Muscle of arm (tissue), 12 donors: ENCODE measurements around the gene G6PC3. TPM values are rescaled to one million over a fixed set of nuclear protein-coding genes. Genes with fewer than 3 reads are reported as not detected.
"Not testable (repeated sequence)": the region's sequence is repeated elsewhere in the genome, so short reads cannot be mapped to it uniquely, and the experiment has no call there.

Experiments used
- DNase-seq: peaks from one replicate; pipeline ENCODE4 v3.0.0-alpha.2; 2013
- polyA plus RNA-seq, 12 donors: library from polyadenylated mRNA; unstranded; fragments of 120-200 nt; gene quantifications; one replicate each; pipeline ENCODE4 v1.2.1, GENCODE V29; 2013; ENCODE audit not compliant: insufficient read length in 12 of 12

The G6PC3 gene
- polyA plus RNA-seq, 12 donors: 25.8 to 65.2 (median 34.2) TPM; not detected in 1

- no peak for DNase-seq
Observed at GRCh38 chr17:44079877-44080821, 9.6 kb downstream of the G6PC3 start.

- no peak for DNase-seq
Observed at GRCh38 chr17:44081681-44082080, 11.1 kb downstream of the G6PC3 start.

- no peak for DNase-seq
Observed at GRCh38 chr17:44082256-44082927, 11.9 kb downstream of the G6PC3 start.

- DNase-seq: no peak
Observed at GRCh38 chr17:44083250-44083849, 12.8 kb downstream of the G6PC3 start.

GRCh38 chr17:44084131-44084538, 13.6 kb downstream of the G6PC3 start:
- no peak for DNase-seq

- no peak for DNase-seq
Observed at GRCh38 chr17:44084921-44085320, 14.4 kb downstream of the G6PC3 start.

GRCh38 chr17:44085908-44086307, 15.4 kb downstream of the G6PC3 start:
- DNase-seq: no peak

- DNase-seq: no peak
Observed at GRCh38 chr17:44086364-44087311, 16.1 kb downstream of the G6PC3 start.

- no peak for DNase-seq
Observed at GRCh38 chr17:44087319-44087718, 16.8 kb downstream of the G6PC3 start.

GRCh38 chr17:44088254-44088653, 17.7 kb downstream of the G6PC3 start:
- DNase-seq: no peak

- DNase-seq: no peak
Observed at GRCh38 chr17:44091200-44091997, 20.9 kb downstream of the G6PC3 start.

GRCh38 chr17:44092051-44092450, 21.5 kb downstream of the G6PC3 start:
- no peak for DNase-seq

- no peak for DNase-seq
Observed at GRCh38 chr17:44093231-44093900, 22.8 kb downstream of the G6PC3 start.

- DNase-seq: no peak
Observed at GRCh38 chr17:44094701-44095387, 24.3 kb downstream of the G6PC3 start.

- DNase-seq: no peak
Observed at GRCh38 chr17:44095388-44095646, 24.8 kb downstream of the G6PC3 start.

- peak; percentile 89 for DNase-seq
Observed at GRCh38 chr17:44095647-44096496, 25.3 kb downstream of the G6PC3 start.

GRCh38 chr17:44097110-44097958, 26.8 kb downstream of the G6PC3 start:
- no peak for DNase-seq

GRCh38 chr17:44101858-44102257, 31.3 kb downstream of the G6PC3 start:
- DNase-seq: not testable (repeated sequence)
